Coronary artery (tissue), 2 donors: ENCODE results near the gene CABYR.

ENCODE experiments used
- DNase-seq: peaks from one replicate; pipeline ENCODE4 v3.0.0-alpha.2; 2017; ENCODE audit warnings: low spot score
- H3K27ac ChIP-seq, 2 donors: fragments of 200-600 bp; sonication (generic); one replicate each; pipeline ENCODE4 v1.5.1; 2016 to 2019
- H3K4me3 ChIP-seq: fragments of 200-600 bp; sonication (generic); 2 replicates; pipeline ENCODE4 v1.5.1; 2016; ENCODE audit warnings: mild to moderate bottlenecking, moderate library complexity
- TF ChIP-seq, protein P1 (sequence below): fragments of 200-600 bp; sonication (generic); IDR thresholded peaks from one replicate; pipeline ENCODE4 v1.5.1; 2019; ENCODE audit warnings: antibody characterized with exemption

CABYR gene

DNA sequence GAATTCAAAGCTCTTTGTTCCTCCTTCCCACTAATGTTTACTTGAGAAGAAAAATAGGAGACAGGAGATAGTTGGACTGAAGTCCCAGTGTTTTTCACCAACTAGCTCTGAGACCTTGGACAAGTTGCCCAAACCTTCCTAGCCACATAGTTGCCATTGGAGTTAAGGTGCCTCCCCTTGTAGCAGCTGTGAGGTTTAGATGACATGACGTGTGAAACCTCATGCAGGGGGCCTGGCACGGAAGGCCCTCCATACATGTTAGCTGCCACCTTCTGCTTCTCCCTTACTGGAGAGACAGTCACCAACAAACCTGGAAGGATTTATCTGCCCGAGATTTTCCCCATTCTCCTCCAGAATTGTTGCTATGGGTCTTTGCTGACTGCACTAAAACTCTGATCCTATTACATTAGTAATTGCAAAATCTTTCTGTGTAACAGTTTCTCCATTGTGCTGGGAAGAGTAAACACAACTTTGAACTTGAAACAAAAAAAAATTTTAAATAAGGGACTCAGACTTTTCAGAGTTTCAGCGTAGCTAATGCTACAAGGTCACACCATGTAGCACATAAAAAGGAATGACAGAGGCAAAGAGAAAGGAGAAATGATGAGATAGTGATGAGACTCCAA is 23.8 kb upstream of the CABYR start:
- no peak for DNase-seq
- no peak overlapping the region for H3K27ac ChIP-seq
- TF ChIP-seq, protein P1, sequence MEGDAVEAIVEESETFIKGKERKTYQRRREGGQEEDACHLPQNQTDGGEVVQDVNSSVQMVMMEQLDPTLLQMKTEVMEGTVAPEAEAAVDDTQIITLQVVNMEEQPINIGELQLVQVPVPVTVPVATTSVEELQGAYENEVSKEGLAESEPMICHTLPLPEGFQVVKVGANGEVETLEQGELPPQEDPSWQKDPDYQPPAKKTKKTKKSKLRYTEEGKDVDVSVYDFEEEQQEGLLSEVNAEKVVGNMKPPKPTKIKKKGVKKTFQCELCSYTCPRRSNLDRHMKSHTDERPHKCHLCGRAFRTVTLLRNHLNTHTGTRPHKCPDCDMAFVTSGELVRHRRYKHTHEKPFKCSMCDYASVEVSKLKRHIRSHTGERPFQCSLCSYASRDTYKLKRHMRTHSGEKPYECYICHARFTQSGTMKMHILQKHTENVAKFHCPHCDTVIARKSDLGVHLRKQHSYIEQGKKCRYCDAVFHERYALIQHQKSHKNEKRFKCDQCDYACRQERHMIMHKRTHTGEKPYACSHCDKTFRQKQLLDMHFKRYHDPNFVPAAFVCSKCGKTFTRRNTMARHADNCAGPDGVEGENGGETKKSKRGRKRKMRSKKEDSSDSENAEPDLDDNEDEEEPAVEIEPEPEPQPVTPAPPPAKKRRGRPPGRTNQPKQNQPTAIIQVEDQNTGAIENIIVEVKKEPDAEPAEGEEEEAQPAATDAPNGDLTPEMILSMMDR, result no peak
- H3K4me3 ChIP-seq, result no peak overlapping the region

DNA sequence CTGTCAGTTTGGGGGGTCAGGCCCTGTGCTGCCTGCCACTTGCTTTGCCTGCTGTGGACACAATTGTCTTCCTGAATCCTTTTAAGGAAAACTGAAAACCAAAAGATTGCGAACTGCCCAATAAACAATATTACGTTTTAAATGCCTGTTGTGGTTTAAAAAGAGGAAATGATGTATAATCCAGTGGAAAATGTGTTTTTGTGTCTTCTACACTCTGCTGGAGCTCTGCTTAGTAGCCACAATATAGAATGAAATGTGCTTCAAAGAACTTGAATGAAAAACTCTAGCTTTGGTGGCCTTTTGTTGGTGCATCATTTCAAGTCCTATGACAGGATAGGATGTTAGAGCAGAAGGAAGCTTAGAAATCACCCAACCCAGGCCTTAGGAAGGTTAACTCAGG is 23.2 kb upstream of the CABYR start:
- H3K27ac ChIP-seq, result no peak overlapping the region
- DNase-seq, result no peak
- TF ChIP-seq, protein P1, result no peak
- H3K4me3 ChIP-seq, result no peak overlapping the region

DNA sequence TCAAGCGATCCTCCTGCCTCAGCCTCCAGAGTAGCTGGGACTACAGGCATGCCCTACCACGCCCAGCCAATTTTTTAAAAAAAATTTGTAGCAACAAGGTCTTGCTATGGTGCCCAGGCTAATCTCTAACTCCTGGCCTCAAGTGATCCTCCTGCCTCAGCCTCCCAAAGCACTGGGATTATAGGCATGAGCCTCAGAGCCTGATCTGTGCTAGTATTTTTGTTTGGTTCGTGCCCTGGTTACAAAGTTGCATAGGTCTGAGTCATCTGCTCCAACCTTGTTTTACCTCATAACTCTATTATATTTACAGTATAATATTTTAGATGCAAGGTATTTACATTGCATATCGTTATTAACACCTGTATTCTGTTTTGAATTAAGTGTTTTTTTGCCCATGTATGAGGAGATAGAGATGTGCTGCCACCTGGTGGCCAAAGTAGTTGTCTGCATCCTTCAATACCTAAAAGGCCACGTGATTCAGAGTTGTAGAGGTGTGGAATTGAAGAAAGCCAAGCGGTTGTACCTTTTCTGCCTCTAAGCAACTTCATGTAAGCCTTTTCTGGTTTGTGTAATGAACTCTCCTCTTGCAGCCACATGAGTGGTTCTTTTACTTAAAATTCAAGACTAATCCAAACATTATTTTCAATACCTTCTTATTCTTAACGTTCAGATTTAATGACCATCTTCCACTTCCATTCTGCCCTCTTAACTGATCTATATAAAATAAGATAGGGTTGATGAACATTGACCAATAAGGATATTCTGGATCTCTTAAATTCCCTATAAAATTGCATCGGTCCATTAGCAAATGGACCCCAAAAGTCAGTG is 19.9 kb upstream of the CABYR start:
- TF ChIP-seq, protein P1, result peak; percentile 63
- no peak overlapping the region for H3K27ac ChIP-seq
- H3K4me3 ChIP-seq, result no peak overlapping the region
- no peak for DNase-seq

DNA sequence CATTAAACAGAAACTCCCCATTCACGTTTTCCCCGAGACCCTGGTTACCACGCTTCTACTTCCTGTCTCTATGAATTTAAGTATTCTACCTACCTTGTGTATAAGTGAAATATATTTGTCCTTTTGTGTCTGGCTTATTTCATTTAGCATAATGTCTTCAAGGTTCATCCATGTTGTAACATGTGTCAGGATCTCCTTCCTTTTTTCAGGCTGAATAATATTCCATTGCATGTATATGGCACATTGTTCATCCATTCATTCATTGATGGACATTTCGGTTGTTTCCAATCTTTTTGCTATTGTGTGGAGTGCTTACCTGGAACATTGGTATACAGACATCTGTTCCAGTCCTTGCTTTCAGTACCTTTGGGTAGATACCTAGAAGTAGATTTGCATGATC is 18.2 kb upstream of the CABYR start:
- no peak overlapping the region for H3K4me3 ChIP-seq
- H3K27ac ChIP-seq, result no peak overlapping the region
- DNase-seq, result no peak
- TF ChIP-seq, protein P1, result no peak

DNA sequence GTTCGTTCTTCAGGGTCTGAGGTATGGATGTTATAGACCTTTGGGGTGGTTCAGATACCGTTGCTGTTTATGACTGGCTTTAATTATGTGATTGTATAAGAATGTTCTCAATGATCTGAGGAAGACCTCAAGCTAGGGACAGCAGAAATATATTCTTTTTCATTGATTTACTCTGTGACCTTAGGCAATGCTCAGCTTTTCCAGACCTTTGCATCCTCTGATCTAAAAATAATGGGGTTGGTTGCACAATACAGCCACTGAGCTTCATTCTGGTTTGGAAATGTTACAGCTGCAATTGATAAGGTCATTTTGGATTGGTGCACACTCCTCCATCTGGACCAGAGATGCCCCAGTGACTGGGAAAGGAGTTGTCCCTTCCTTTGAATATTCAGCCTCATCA is 17.2 kb upstream of the CABYR start:
- no peak for DNase-seq
- no peak overlapping the region for H3K4me3 ChIP-seq
- TF ChIP-seq, protein P1, result no peak
- H3K27ac ChIP-seq, result no peak overlapping the region

DNA sequence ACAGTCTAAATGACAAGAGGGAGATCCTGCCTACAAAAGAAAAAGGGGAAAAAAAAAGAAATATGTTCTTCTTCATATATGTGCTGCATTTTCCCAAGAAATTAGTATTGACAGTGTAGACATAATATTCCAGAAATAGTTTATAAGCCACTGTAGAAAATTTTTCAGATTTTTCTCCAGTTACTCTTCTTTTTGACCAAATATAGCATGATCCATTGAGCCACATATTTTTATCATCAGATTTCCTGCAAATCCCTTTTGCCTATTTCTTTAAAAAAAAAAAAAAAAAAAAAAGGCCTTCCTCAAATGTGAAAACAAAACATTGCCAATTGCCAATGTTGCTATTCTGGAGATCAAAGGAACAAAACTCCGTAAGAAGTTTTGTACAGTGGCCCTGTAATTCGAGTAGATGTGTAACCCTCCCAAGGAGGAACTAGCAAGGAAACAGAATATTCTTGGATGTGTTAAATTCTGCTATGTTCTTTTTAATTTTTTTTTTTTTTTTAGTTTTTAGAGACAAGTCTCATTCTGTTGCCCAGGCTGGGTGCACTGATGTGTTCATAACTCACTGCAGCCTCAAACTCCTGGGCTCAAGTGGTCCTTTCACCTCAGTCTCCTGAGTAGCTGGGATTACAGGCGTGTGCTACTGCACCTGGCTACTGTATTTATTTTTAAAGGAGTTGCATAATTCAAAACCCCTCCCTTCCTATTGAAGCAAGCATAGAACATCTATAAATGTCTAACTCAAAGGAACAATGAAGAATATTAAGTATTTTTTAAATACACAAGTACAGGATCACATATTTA is 12.5 kb upstream of the CABYR start:
- TF ChIP-seq, protein P1, result no peak
- H3K4me3 ChIP-seq, result no peak overlapping the region
- no peak for DNase-seq
- no peak overlapping the region for H3K27ac ChIP-seq
